Smooth muscle cell (in vitro differentiated cells): ENCODE data around the gene GCLC. TPM values are rescaled to one million over a fixed set of nuclear protein-coding genes. Genes with fewer than 3 reads are reported as not detected.

Experiments used
- DNase-seq: peaks from one replicate; lab custom pipeline; 2025; ENCODE audit not compliant: unreplicated experiment; lab: John Stamatoyannopoulos, UW
- H2AFZ ChIP-seq: fragments of 200-600 bp; sonication (generic); 2 replicates; pipeline ENCODE4 v1.6.0; 2016; ENCODE audit warnings: antibody characterized with exemption, low read depth, mild to moderate bottlenecking
- H3F3A ChIP-seq: fragments of 200-600 bp; sonication (generic); 2 replicates; pipeline ENCODE4 v1.6.0; 2017; ENCODE audit warnings: antibody characterized with exemption, low read depth
- H3K27ac ChIP-seq: fragments of 200-600 bp; sonication (generic); 2 replicates; pipeline ENCODE4 v1.5.1; 2016; ENCODE audit warnings: low read depth, mild to moderate bottlenecking
- H3K27me3 ChIP-seq: fragments of 200-600 bp; sonication (generic); 2 replicates; pipeline ENCODE4 v1.6.1; 2016; ENCODE audit warnings: low read depth, mild to moderate bottlenecking
- H3K36me3 ChIP-seq: fragments of 200-600 bp; sonication (generic); 2 replicates; pipeline ENCODE4 v1.5.1; 2016; ENCODE audit warnings: low read depth
- H3K4me1 ChIP-seq: fragments of 200-600 bp; sonication (generic); 2 replicates; pipeline ENCODE4 v1.5.1; 2016; ENCODE audit warnings: low read depth
- H3K4me2 ChIP-seq: fragments of 200-600 bp; sonication (generic); 2 replicates; pipeline ENCODE4 v1.6.0; 2016; ENCODE audit warnings: mild to moderate bottlenecking
- H3K4me3 ChIP-seq: fragments of 200-600 bp; sonication (generic); 2 replicates; pipeline ENCODE4 v1.5.1; 2016; ENCODE audit warnings: mild to moderate bottlenecking
- H3K79me2 ChIP-seq: fragments of 200-600 bp; sonication (generic); 2 replicates; pipeline ENCODE4 v1.6.0; 2016; ENCODE audit warnings: low read depth, mild to moderate bottlenecking
- H3K9ac ChIP-seq: fragments of 200-600 bp; sonication (generic); 2 replicates; pipeline ENCODE4 v1.6.0; 2016; ENCODE audit warnings: low read depth
- H3K9me3 ChIP-seq: fragments of 200-600 bp; sonication (generic); replicated peaks from 2 replicates; pipeline ENCODE4 v1.5.1; 2016; ENCODE audit warnings: low read depth
- H4K20me1 ChIP-seq: fragments of 200-600 bp; sonication (generic); 2 replicates; pipeline ENCODE4 v1.6.0; 2016; ENCODE audit warnings: low read depth
- CTCF ChIP-seq: fragments of 200-600 bp; sonication (generic); IDR thresholded peaks from 2 replicates; pipeline ENCODE4 v1.5.1; 2017; ENCODE audit warnings: borderline replicate concordance, mild to moderate bottlenecking, antibody characterized with exemption; ENCODE audit not compliant: insufficient read depth, poor library complexity, severe bottlenecking
- WGBS: methylation state at CpG from one replicate; pipeline ENCODE4 v1.1.7; 2016; ENCODE audit warnings: low lambda C conversion rate; 5-methylcytosine and 5-hydroxymethylcytosine counted together
- polyA plus RNA-seq: library from polyadenylated mRNA; unstranded; fragments of >200 nt; fragmentation: Nextera tagmentation; extraction: Ambion mirVana; gene quantifications from 2 replicates; pipeline ENCODE4 v1.2.1, GENCODE V29; 2016
- total RNA-seq: library from RNA; depleted of rRNA; stranded (reverse); fragments of >200 nt; gene quantifications from 2 replicates; pipeline ENCODE4 v1.2.3, GENCODE V29; 2014

Gene GCLC
- total and polyA plus RNA-seq, 2 experiments from 2014 or later: 3.7 to 7.1 TPM

DNA sequence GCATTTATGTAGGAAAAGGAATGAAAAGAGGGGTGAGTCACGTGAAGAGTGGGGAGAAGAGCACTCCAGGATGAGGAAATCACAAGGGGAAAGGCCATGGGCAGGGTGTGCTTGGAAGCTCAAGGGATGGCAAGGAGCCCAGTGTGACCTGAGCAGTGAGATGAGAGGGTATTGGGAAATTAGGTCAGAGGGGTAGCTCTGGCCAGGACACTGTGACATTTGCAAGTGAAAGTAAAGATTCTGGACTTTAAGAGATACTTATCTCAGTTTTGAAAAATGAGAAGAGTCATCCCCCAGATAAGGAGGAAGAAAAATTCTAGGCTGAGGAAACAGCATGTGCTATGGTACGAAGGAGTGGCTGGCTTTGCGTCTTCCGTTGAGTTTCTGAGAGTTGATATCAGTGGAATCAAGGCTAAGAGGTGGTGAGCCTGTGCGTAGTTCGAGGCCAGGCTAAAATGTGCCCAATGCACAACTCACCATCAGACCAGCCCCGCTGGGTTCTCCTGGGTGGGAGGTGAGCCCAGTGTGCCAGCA is 79.9 kb downstream of the GCLC start:
- H2AFZ ChIP-seq: no peak overlapping the region
- WGBS: 74% methylated on average over 7 of the region's 7 CpGs

DNA sequence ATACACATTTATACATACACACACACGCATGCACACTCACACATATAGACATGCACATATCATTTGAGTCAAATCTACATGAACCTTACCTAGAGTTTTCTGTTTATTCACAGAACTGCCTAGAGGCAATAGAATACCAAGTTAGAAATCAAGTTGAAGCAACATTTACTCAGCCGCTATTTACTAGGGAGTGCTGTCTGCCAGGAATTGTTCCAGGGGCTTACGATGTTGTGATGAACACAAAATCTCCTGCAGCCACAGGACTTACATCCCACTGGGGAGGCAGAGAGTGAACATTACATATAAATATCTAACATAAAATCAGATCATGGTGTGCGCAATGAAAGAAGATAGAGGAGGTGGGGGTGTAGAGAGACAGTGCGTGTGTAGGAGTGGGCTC is 80.4 kb downstream of the GCLC start:
- no peak overlapping the region for H3K9ac ChIP-seq
- H3K27ac ChIP-seq: no peak overlapping the region
- no peak overlapping the region for H2AFZ ChIP-seq
- H4K20me1 ChIP-seq: no peaks in the 10 kb centered on the region
- no peaks in the 10 kb centered on the region for H3K27me3 ChIP-seq
- H3K4me3 ChIP-seq: no peak overlapping the region
- 78% methylated on average over 5 of the region's 5 CpGs for WGBS
- no peaks in the 10 kb centered on the region for H3K9me3 ChIP-seq
- no peaks in the 10 kb centered on the region for H3F3A ChIP-seq
- H3K4me2 ChIP-seq: no peak overlapping the region
- DNase-seq: no peak
- H3K4me1 ChIP-seq: no peaks in the 10 kb centered on the region
- H3K36me3 ChIP-seq: no peaks in the 10 kb centered on the region
- H3K79me2 ChIP-seq: no peaks in the 10 kb centered on the region
- TF ChIP-seq CTCF: no peak

More for the DNA sequence above, 79.9 kb downstream of the GCLC start:
- H3K4me2 ChIP-seq: no peak overlapping the region
- no peaks in the 10 kb centered on the region for H3K27me3 ChIP-seq
- H3K79me2 ChIP-seq: no peaks in the 10 kb centered on the region
- H3K4me3 ChIP-seq: no peak overlapping the region
- TF ChIP-seq CTCF: no peak
- H3K9me3 ChIP-seq: no peaks in the 10 kb centered on the region
- no peak for DNase-seq
- no peak overlapping the region for H3K9ac ChIP-seq
- H3K4me1 ChIP-seq: no peaks in the 10 kb centered on the region
- H3F3A ChIP-seq: no peaks in the 10 kb centered on the region
- H3K36me3 ChIP-seq: no peaks in the 10 kb centered on the region
- H3K27ac ChIP-seq: no peak overlapping the region
- no peaks in the 10 kb centered on the region for H4K20me1 ChIP-seq

DNA sequence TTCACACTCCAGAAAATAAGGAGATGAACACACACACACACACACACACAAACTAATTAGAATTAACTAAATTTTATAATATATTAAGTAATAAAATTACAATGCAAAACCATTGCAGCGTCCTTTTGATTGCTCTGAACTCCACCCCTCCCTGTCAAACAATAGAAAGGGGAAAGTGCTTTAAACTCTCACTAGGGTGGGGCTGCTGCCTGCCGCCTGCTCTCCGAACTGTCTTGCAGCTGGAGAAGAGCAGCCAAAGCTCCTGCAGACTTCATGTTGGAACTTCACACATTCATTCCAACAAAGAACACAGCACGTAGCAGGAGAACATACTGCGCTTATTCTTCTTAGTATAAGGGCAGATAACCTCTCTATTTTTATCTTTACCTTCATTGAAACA is 83.2 kb downstream of the GCLC start:
- H3K4me3 ChIP-seq: no peak overlapping the region
- H3K27ac ChIP-seq: no peak overlapping the region
- no peak overlapping the region for H3K4me2 ChIP-seq
- no peaks in the 10 kb centered on the region for H3K36me3 ChIP-seq
- H3K79me2 ChIP-seq: no peaks in the 10 kb centered on the region
- no peaks in the 10 kb centered on the region for H3K9me3 ChIP-seq
- no peak overlapping the region for H2AFZ ChIP-seq
- H3K9ac ChIP-seq: no peak overlapping the region
- no peak for TF ChIP-seq CTCF
- H3K27me3 ChIP-seq: no peaks in the 10 kb centered on the region
- 74% methylated on average over 5 of the region's 5 CpGs for WGBS
- H3K4me1 ChIP-seq: no peaks in the 10 kb centered on the region
- H3F3A ChIP-seq: no peaks in the 10 kb centered on the region
- DNase-seq: no peak
- no peaks in the 10 kb centered on the region for H4K20me1 ChIP-seq

DNA sequence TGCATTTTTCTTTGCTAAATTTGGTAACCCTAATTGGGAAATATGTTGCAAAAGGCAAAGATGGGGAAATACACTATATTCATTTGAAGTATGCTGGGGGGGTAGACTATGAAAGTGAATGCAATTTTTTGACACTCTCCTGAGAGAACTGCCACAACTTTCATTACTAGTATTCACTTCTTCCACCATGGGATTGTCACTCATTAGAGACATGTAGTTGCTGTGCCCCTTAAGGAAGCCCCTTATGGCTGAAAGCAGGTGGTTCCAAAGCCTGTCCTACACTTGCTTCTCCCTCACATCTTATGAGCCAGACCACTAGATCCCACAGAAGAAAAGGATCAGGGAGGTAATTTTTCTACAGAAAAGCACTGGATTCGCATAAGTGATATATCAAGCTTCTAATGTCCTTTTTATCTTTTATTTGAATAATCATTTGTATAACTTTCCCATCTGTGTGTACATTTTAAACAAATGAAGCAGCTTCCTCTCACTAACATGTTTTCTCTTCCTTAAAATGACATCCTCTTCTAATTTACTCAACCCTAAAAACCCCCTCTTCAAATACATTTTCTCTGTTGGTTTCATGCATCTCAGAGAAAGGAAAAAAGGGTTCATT is 83.8 kb downstream of the GCLC start:
- WGBS: 100% methylated on average over 1 of the region's 1 CpG
- no peak overlapping the region for H2AFZ ChIP-seq
- TF ChIP-seq CTCF: no peak

More for the DNA sequence above, 83.8 kb downstream of the GCLC start:
- H3K79me2 ChIP-seq: no peaks in the 10 kb centered on the region
- no peaks in the 10 kb centered on the region for H3K36me3 ChIP-seq
- no peaks in the 10 kb centered on the region for H3K4me1 ChIP-seq
- H3F3A ChIP-seq: no peaks in the 10 kb centered on the region
- no peak overlapping the region for H3K4me2 ChIP-seq
- H3K9me3 ChIP-seq: no peaks in the 10 kb centered on the region
- no peak overlapping the region for H3K4me3 ChIP-seq
- no peaks in the 10 kb centered on the region for H4K20me1 ChIP-seq
- no peak overlapping the region for H3K27ac ChIP-seq
- no peak for DNase-seq
- H3K9ac ChIP-seq: no peak overlapping the region
- no peaks in the 10 kb centered on the region for H3K27me3 ChIP-seq
